ENCODE data around the gene CRX.
"Not testable (repeated sequence)": the region's sequence is repeated elsewhere in the genome, so short reads cannot be mapped to it uniquely, and the experiment has no call there.

CRX gene

DNA sequence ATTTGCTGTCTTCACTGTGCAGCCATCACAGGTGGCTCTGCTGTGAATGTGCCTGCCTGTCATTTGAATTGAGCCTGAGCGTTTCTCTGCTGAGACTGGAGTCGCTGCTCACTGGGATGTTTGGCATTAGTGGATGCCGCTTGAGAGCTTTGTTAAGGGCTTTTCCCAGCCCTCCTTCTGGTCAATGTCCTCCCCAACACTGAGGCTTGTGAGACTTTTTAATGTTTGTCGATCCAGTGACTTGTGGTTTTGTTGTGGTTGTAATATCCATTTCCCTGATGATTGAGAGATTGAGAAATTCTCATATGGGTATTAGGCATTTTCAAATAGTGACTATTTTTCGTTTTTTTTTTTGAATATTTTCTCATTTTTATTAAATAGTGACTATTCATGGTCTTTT is 39.9 kb downstream of the CRX start:
- no peak for DNase-seq

DNA sequence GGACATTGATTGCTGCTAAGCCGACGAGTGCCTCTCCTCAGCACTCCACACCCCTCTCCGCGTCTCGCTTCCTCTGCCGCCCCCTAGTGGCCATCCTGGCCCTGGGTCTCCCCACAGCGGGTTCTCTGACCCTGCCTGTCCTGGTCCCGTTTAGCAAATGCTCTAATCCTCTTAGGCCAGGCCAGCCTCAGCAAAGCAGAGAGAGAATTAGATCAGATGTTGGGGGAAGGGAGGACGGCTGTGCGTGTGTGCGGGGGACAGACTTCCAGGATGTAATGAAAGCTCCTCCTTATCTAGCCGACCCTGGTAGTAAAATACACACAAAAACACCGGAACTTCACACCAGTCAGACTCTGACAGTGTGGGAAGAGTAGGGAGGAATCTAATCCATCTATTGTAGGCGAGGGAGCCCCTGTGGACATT is 41.8 kb downstream of the CRX start:
- DNase-seq: peak; percentile 73

GRCh38 chr19:47865166-47865565 is 43.4 kb downstream of the CRX start:
- no peak for DNase-seq

DNA sequence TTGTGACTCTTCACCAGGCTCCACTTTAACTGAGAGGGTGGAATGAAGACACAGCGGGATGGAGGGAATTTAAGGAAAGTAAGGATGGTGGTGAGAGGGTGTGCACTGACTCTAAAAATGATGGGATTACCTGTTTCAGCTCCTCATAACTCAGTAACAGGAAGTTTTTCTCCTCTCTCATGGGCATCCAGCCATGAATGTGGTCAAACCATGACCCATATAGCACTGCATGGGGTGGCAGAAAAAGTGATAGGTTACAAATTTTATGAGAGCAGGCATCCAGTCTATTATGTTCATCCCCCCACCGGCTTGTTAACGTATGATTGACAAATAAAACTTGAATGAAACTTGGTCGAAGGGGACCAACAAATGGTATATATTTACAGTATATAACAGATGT is 57.2 kb downstream of the CRX start:
- DNase-seq: no peak

DNA sequence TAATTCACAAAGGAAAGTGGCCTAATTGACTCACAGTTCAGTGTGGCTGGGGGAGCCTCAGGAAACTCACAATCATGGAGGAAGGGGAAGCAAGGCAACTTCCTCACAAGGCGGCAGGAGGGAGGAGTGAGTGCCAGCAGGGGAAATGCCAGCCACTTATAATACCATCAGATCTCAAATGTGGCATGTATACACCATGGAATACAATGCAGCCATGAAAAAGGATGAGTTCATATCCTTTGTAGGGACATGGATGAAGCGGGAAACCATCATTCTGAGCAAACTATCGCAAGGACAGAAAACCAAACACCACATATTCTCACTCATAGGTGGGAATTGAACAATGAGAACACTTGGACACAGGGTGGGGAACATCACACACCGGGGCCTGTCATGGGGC is 57.6 kb downstream of the CRX start:
- DNase-seq: not testable (repeated sequence)

GRCh38 chr19:47881757-47882156 is 60.0 kb downstream of the CRX start:
- no peak for DNase-seq

GRCh38 chr19:47882890-47883289 is 61.2 kb downstream of the CRX start:
- DNase-seq: no peak

GRCh38 chr19:47885067-47885463 is 63.3 kb downstream of the CRX start:
- no peak for DNase-seq

GRCh38 chr19:47886010-47886559 is 64.3 kb downstream of the CRX start, which contains the start of gene SULT2A1:
SULT2A1 (minus strand) TSS chr19:47886315; CDS start chr19:47886257, 58 bp downstream.
- no peak for DNase-seq

DNA sequence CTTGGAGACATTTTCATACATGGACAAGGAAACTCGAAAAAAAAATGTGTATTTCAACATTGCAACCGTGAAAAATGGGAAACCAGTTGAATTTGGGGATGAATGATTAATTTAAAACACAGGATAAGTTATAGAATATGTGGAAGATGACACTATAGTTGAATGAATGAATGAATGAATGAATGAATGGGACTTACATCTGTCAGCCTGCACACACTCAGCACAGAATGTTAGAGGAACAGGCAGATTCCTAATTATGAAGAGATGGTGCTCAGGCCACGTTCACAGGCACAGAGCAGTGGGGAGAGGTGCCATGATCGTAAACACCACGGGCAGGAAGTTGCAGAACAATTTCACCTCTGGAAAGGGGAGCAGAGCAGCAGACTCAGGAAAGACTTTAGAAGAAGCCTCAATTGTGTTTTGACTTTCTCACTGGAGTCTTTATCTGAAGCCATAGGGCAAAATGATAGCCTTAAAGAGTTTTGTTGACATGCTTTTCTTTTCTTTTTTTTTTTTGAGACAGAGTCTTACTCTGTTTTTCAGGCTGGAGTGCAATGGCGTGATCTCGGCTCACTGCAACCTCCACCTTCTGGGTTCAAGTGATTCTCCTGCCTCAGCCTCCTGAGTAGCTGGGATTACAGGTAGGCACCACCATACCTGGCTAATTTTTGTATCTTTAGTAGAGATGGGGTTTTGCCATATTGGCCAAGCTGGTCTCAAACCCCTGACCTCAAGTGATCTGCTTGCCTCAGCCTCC is 69.3 kb downstream of the CRX start:
- no peak for DNase-seq

- no peak for DNase-seq
Observed at GRCh38 chr19:47891622-47891922, 69.8 kb downstream of the CRX start.

DNA sequence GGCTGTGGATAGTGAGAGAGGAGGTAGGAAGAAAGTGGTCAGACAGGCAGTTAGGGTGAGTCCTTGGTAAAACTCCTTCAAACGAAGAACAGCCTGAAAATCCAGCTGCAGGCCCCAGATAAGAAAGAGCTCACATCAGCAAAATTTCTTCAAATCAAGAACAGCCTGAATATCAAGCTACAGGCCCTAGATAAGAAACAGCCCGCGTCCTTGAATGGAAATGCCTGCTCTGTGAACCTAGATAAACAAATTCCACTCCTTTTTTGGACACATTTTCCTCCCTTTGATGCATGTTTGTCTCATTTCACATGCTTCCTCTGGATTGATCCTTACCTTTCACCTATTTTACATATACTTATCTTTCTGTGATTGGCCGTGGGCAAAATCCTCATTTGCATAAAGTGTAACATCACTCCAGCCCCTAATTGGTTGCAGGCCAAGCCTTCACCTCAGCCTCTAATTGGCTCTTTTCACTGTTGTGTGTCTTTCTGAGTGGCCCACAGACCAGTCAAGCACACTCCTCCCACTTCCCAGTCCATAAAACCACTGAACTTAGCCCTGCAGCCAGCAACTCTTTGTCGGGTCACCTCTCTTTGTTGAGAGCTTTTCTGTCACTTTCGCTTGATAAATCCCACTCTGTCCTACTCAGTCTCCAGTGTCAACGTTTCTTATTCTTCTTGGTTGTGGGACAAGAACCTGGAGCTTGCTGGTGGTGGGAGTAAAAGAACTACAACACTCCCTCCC is 70.4 kb downstream of the CRX start:
- no peak for DNase-seq
